PC-3 (cell line): Measurements from ENCODE around the gene GTPBP1. TPM values are rescaled to one million over a fixed set of nuclear protein-coding genes. Genes with fewer than 3 reads are reported as not detected.

Source experiments
- ATAC-seq: fragments of 200-7000 bp; cut with Tn5 transposase; 2 replicates; pipeline ENCODE4 v1.9.1; 2020; ENCODE audit warnings: mild to moderate bottlenecking, moderate library complexity
- BruUV-seq: library from RNA; stranded (reverse); fragments of 400-500 nt; replicated peaks from 2 replicates; lab custom pipeline; 2021; lab: Mats Ljungman, UMichigan
- CTCF ChIA-PET: fragments of 300-600 bp; sonication (Branson Sonifier 250); formaldehyde crosslinking; loops from one replicate; lab custom pipeline; 2022; ENCODE audit warnings: antibody characterized with exemption; lab: Charles Lee
- POLR2A ChIA-PET: fragments of 300-600 bp; sonication (Branson Sonifier 250); formaldehyde crosslinking; loops from one replicate; lab custom pipeline; 2022; ENCODE audit warnings: antibody characterized with exemption; ENCODE audit not compliant: unreplicated experiment; lab: Charles Lee
- DNase-seq: peaks from one replicate; pipeline ENCODE4 v3.0.0-alpha.2; 2015
- H2AFZ ChIP-seq: fragments of 300-600 bp; sonication (generic); 2 replicates; pipeline ENCODE4 v1.6.0; 2016; ENCODE audit warnings: antibody characterized with exemption, low read length
- H3F3A ChIP-seq: fragments of 300-600 bp; sonication (generic); one replicate; pipeline ENCODE4 v1.6.0; 2017; ENCODE audit warnings: antibody characterized with exemption, low read length, control low read depth, mild to moderate bottlenecking; ENCODE audit not compliant: unreplicated experiment
- H3K27ac ChIP-seq: fragments of 300-600 bp; sonication (generic); 2 replicates; pipeline ENCODE4 v1.5.1; 2016; ENCODE audit warnings: mild to moderate bottlenecking, low read length
- H3K27me3 ChIP-seq: fragments of 300-600 bp; sonication (generic); 2 replicates; pipeline ENCODE4 v1.6.1; 2016; ENCODE audit warnings: low read length, mixed read lengths
- H3K36me3 ChIP-seq: fragments of 300-600 bp; sonication (generic); 2 replicates; pipeline ENCODE4 v1.6.1; 2016; ENCODE audit warnings: low read depth, mixed run types, low read length, mixed read lengths
- H3K4me1 ChIP-seq: fragments of 300-600 bp; sonication (generic); 2 replicates; pipeline ENCODE4 v1.5.1; 2016; ENCODE audit warnings: low read length; ENCODE audit not compliant: insufficient read depth
- H3K4me2 ChIP-seq: fragments of 300-600 bp; sonication (generic); 2 replicates; pipeline ENCODE4 v1.6.0; 2016; ENCODE audit warnings: low read length
- H3K4me3 ChIP-seq: fragments of 300-600 bp; sonication (generic); 2 replicates; pipeline ENCODE4 v1.5.1; 2016; ENCODE audit warnings: mild to moderate bottlenecking, low read length, mixed read lengths
- H3K79me2 ChIP-seq: fragments of 300-600 bp; sonication (generic); 2 replicates; pipeline ENCODE4 v1.6.1; 2017; ENCODE audit warnings: low read length, mixed read lengths
- H3K9ac ChIP-seq: fragments of 300-600 bp; sonication (generic); 2 replicates; pipeline ENCODE4 v1.6.0; 2016; ENCODE audit warnings: mild to moderate bottlenecking, low read length
- H3K9me2 ChIP-seq: fragments of 300-600 bp; sonication (generic); replicated peaks from 2 replicates; pipeline ENCODE4 v1.6.1; 2016; ENCODE audit warnings: mixed run types, low read length, mixed read lengths
- H3K9me3 ChIP-seq: fragments of 300-600 bp; sonication (generic); 2 replicates; pipeline ENCODE4 v1.6.1; 2016; ENCODE audit warnings: low read length, mixed read lengths
- H4K20me1 ChIP-seq: fragments of 300-600 bp; sonication (generic); 2 replicates; pipeline ENCODE4 v1.6.1; 2016; ENCODE audit warnings: low read length, mixed read lengths
- EZH2 ChIP-seq: fragments of 300-600 bp; sonication (generic); IDR thresholded peaks from one replicate; pipeline ENCODE4 v1.6.1; 2017; ENCODE audit warnings: antibody characterized with exemption, mild to moderate bottlenecking, low read length; ENCODE audit not compliant: unreplicated experiment
- EZH2phosphoT487 ChIP-seq: fragments of 300-600 bp; sonication (generic); IDR thresholded peaks from 2 replicates; pipeline ENCODE4 v1.6.1; 2018; ENCODE audit warnings: mild to moderate bottlenecking, antibody characterized with exemption, low read length, borderline replicate concordance
- intact Hi-C: fragments of 100-400 bp; cut with micrococcal nuclease; formaldehyde crosslinking; loops from 2 replicates; pipeline ENCODE4 v1.9.0; 2023
- total RNA-seq: library from RNA; depleted of rRNA; stranded (reverse); fragments of >200 nt; gene quantifications from 2 replicates; pipeline ENCODE4 v1.2.3, GENCODE V29; 2014
- TF ChIP-seq, protein P1 (sequence below): fragments of 300-600 bp; sonication (generic); conservative IDR thresholded peaks from 2 replicates; pipeline ENCODE4 v1.5.1; 2017; ENCODE audit warnings: antibody characterized with exemption, low read depth, mild to moderate bottlenecking, low read length

GTPBP1 gene
- total RNA-seq, 1 experiment from 2014 or later, result 28.2 TPM

DNA sequence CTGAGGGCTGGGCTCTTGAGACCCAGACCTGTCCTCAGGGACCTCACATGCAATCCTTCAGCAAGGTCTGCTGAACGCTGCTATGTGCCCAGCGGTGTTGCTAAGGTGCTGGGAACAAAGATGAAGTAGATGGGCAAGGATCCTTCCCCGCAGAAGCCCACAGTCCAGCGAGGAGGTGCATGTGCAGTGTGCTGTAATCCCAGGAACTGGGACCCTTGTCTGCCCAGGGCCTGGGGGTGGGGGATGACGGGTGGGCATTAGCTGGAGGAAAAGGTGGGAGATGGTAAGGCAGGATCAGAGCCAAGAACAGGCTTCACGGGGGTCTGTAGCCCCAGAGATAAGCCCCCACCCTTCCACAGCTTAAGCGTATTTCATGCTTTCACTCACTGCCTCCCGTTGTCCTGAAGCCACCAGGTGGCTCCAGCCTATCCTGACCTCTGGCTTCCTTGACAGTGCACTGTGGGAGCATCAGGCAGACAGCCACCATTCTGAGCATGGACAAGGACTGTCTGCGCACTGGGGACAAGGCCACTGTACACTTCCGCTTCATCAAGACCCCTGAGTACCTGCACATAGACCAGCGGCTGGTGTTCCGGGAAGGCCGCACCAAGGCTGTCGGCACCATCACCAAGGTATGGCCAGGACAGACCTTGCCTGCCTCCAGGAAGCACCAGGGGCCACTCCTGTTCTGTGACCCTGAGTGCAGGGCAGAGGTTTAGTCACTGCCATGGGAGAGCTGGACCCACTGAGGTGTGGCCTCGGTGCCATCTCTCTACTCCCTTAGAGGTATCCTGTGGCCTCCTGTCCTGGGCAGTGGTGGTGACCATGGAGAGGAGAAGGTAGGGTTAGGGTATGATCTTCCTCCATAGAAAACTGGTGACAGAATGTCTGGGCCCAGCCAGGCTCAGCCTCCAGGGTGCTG, 22.0 kb downstream of the GTPBP1 start:
- Histone ChIP-seq H3K27me3 (no peaks in the 10 kb centered on the region), H3K9me2 (no peaks in the 10 kb centered on the region), H2AFZ (no peak overlapping the region), H4K20me1 (no peaks in the 10 kb centered on the region), H3K9me3 (no peaks in the 10 kb centered on the region), H3K4me1 (no peaks in the 10 kb centered on the region), H3K4me3 (no peak overlapping the region), H3K4me2 (no peak overlapping the region), H3K79me2 (no peaks in the 10 kb centered on the region), H3K9ac (no peak overlapping the region), H3K27ac (no peak overlapping the region), H3K36me3 (peaks cover 20% of the 10 kb centered on the region; the same call in 1 of the 2 replicates), H3F3A (no peaks in the 10 kb centered on the region)
- BruUV-seq, result no TSS peak
- TF ChIP-seq, protein P1, sequence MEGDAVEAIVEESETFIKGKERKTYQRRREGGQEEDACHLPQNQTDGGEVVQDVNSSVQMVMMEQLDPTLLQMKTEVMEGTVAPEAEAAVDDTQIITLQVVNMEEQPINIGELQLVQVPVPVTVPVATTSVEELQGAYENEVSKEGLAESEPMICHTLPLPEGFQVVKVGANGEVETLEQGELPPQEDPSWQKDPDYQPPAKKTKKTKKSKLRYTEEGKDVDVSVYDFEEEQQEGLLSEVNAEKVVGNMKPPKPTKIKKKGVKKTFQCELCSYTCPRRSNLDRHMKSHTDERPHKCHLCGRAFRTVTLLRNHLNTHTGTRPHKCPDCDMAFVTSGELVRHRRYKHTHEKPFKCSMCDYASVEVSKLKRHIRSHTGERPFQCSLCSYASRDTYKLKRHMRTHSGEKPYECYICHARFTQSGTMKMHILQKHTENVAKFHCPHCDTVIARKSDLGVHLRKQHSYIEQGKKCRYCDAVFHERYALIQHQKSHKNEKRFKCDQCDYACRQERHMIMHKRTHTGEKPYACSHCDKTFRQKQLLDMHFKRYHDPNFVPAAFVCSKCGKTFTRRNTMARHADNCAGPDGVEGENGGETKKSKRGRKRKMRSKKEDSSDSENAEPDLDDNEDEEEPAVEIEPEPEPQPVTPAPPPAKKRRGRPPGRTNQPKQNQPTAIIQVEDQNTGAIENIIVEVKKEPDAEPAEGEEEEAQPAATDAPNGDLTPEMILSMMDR, result no peak
- TF ChIP-seq EZH2 (no peak), EZH2phosphoT487 (no peak)
- ChIA-PET POLR2A (no interaction called here), CTCF (no interaction called here)
- ATAC-seq (no peak), DNase-seq (no peak)
- intact Hi-C loops, result no loop called here

DNA sequence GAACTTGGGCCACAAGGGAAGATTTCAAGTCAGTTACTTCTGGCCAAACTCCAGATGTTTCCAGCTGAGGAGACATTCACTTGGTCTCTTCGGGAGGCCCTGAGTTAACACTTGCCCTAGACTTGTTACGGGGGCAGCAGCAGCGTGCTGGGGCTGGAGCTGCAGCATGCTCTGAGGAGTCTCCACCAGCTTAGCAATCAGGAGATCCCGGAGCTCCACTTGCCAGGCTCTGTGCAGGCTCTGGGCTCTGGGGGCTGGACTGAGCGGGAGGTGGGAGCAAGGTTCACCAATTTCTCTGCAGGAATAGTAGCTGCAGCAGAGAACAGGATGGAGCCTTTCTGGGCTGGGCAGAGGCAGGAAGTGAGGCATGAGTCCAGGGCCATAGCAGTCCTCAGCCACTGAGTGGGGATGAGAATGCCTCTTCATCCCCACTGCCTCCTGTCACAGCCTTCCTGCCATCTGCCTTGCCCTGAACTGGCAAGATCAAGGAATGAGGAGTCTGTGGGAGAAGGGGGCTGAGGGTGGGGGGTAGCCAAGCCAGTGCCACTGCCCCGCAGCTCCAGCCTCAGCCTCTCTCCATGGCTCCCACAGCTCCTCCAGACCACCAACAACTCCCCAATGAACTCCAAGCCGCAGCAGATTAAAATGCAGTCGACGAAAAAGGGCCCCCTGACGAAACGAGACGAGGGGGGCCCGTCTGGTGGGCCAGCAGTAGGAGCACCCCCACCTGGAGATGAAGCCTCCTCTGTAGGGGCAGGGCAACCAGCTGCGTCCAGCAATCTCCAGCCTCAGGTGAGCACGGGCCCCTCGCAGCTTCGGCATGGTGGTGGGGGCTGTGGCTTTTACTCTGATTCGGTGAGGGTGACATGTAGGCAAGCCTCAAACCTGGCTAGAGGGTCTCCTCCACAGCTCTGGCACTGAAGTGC, 23.4 kb downstream of the GTPBP1 start:
- Histone ChIP-seq H3K27me3 (no peaks in the 10 kb centered on the region), H3F3A (no peaks in the 10 kb centered on the region), H3K4me3 (no peak overlapping the region), H3K9me2 (no peaks in the 10 kb centered on the region), H3K4me1 (no peaks in the 10 kb centered on the region), H3K79me2 (no peaks in the 10 kb centered on the region), H3K36me3 (peaks cover 18% of the 10 kb centered on the region), H4K20me1 (no peaks in the 10 kb centered on the region), H2AFZ (no peak overlapping the region), H3K27ac (no peak overlapping the region), H3K4me2 (no peak overlapping the region), H3K9me3 (no peaks in the 10 kb centered on the region), H3K9ac (no peak overlapping the region)
- intact Hi-C loops, result no loop called here
- CTCF ChIA-PET, result no interaction called here
- no TSS peak for BruUV-seq
- DNase-seq (no peak), ATAC-seq (peak; percentile 18; the same call in 1 of the 2 replicates)
- TF ChIP-seq EZH2 (no peak), EZH2phosphoT487 (no peak)
- TF ChIP-seq, protein P1, result no peak
- POLR2A ChIA-PET, result no interaction called here
